Glutamatergic neuron (in vitro differentiated cells): ENCODE data around the gene OR1F1. TPM values are rescaled to one million over a fixed set of nuclear protein-coding genes. Genes with fewer than 3 reads are reported as not detected.

Experiments used
- DNase-seq: peaks from one replicate; pipeline ENCODE4 v3.0.0; 2022
- H3K27ac Mint-ChIP-seq: one replicate; pipeline ENCODE4 v1.8.0; 2020; ENCODE audit warnings: mild to moderate bottlenecking, mixed read lengths, inconsistent platforms; ENCODE audit not compliant: unreplicated experiment
- H3K27me3 Mint-ChIP-seq: one replicate; pipeline ENCODE4 v1.8.0; 2020; ENCODE audit warnings: mild to moderate bottlenecking, moderate library complexity, mixed read lengths, inconsistent platforms; ENCODE audit not compliant: unreplicated experiment
- H3K36me3 Mint-ChIP-seq: one replicate; pipeline ENCODE4 v1.8.0; 2020; ENCODE audit warnings: mild to moderate bottlenecking, mixed read lengths, inconsistent platforms; ENCODE audit not compliant: unreplicated experiment
- H3K4me1 Mint-ChIP-seq: one replicate; pipeline ENCODE4 v1.8.0; 2020; ENCODE audit warnings: mild to moderate bottlenecking, low read depth, mixed read lengths, inconsistent platforms; ENCODE audit not compliant: unreplicated experiment
- H3K4me3 Mint-ChIP-seq: one replicate; pipeline ENCODE4 v1.8.0; 2020; ENCODE audit warnings: mild to moderate bottlenecking, mixed read lengths, inconsistent platforms; ENCODE audit not compliant: unreplicated experiment
- H3K9me3 Mint-ChIP-seq: one replicate; pipeline ENCODE4 v1.8.0; 2020; ENCODE audit warnings: mild to moderate bottlenecking, moderate library complexity, mixed read lengths, inconsistent platforms; ENCODE audit not compliant: unreplicated experiment
- total RNA-seq: library from RNA; stranded (reverse); fragmentation: NEBNext Ultra II Directional; extraction: Animal tissue kit (Norgen Biotek cat#: 25700); gene quantifications from one replicate; pipeline ENCODE4 v1.2.1, GENCODE V29; 2021; ENCODE audit not compliant: unreplicated experiment
- TF ChIP-seq, protein P1 (sequence below): fragments of 200-600 bp; sonication (generic); IDR thresholded peaks from one replicate; pipeline ENCODE4 v1.5.0; 2021; ENCODE audit not compliant: partially characterized antibody, unreplicated experiment

Gene OR1F1
- total RNA-seq, 1 donor from 2014 or later, result not detected

DNA sequence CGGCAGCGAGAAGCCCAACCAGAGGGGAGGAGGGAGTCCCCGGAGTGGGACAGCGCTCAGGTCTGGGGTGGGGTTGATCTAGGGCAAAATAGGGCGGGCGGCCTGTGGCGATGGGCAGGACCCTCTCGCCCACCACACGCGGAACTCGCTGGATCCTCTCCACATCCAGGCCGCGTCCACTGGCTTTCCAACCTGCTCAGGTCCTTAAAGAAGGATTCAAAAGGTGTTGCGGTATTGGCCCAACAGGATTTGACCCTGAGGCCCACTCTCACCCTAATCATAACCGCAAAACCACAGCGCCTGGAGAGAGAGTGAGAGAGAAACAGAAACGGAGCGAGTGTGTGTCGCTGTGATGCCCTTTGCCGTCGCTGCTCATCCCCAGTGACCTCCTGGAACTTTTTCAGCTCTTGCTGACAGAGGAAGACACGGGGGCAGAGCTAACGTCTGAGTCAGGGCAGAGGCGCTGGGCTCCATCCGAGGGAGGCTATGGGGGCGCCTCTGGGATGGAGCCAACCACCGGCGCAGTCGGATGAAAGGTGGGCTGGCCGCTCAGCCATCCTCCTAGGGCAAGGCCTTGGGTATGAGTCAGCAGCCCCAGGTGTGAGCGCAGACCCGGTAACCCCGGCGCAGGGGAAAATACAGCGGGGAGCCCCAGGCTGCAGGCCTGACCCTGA is 16.7 kb upstream of the OR1F1 start:
- Mint-ChIP-seq H3K4me3 (peak overlapping the region; percentile 79), H3K27me3 (peaks cover 23% of the 10 kb centered on the region), H3K9me3 (peaks cover 8% of the 10 kb centered on the region), H3K27ac (no peak overlapping the region), H3K4me1 (peaks cover 2% of the 10 kb centered on the region), H3K36me3 (no peaks in the 10 kb centered on the region)
- TF ChIP-seq, protein P1, sequence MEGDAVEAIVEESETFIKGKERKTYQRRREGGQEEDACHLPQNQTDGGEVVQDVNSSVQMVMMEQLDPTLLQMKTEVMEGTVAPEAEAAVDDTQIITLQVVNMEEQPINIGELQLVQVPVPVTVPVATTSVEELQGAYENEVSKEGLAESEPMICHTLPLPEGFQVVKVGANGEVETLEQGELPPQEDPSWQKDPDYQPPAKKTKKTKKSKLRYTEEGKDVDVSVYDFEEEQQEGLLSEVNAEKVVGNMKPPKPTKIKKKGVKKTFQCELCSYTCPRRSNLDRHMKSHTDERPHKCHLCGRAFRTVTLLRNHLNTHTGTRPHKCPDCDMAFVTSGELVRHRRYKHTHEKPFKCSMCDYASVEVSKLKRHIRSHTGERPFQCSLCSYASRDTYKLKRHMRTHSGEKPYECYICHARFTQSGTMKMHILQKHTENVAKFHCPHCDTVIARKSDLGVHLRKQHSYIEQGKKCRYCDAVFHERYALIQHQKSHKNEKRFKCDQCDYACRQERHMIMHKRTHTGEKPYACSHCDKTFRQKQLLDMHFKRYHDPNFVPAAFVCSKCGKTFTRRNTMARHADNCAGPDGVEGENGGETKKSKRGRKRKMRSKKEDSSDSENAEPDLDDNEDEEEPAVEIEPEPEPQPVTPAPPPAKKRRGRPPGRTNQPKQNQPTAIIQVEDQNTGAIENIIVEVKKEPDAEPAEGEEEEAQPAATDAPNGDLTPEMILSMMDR, result no peak
- DNase-seq, result no peak

DNA sequence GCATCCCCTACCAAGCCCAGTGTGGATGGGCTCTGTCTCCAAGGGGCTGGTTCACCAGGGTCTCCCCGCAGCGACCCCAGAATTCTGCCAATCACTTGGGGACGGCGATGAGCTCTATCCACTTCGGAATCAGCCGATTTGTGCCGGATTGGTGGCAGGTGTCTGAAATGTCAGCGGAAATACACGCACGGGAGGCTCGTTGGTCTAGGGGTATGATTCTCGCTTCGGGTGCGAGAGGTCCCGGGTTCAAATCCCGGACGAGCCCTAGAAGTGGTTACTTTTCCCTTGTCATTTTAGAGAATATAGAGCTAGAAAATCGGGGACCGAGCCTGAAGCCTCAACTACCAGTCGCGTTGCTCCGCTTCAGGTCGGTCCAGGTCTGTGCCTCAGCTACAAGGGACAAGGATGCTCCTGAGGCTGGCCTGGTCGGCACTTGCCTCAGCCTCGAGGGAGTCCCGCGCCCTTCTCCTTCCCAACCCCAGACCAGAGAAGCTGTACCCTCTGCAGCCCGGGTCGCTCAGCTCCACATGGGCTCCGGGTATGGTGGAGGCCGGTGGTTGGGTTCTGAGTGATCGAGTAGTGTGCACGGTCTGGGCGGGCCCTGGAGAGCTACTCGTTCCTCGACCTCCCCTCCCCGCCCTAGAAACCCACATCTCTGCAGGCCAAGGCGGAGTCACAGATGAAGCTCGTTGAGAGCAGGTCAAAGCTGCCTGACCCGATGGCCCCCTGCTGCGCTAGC is 16.0 kb upstream of the OR1F1 start:
- H3K4me3 Mint-ChIP-seq, result peak overlapping the region; percentile 68
- peaks cover 8% of the 10 kb centered on the region for H3K9me3 Mint-ChIP-seq
- TF ChIP-seq, protein P1, result no peak
- no peak for DNase-seq
- H3K36me3 Mint-ChIP-seq, result no peaks in the 10 kb centered on the region
- H3K27me3 Mint-ChIP-seq, result peaks cover 23% of the 10 kb centered on the region
- peaks cover 2% of the 10 kb centered on the region for H3K4me1 Mint-ChIP-seq
- H3K27ac Mint-ChIP-seq, result peak overlapping the region; percentile 33

DNA sequence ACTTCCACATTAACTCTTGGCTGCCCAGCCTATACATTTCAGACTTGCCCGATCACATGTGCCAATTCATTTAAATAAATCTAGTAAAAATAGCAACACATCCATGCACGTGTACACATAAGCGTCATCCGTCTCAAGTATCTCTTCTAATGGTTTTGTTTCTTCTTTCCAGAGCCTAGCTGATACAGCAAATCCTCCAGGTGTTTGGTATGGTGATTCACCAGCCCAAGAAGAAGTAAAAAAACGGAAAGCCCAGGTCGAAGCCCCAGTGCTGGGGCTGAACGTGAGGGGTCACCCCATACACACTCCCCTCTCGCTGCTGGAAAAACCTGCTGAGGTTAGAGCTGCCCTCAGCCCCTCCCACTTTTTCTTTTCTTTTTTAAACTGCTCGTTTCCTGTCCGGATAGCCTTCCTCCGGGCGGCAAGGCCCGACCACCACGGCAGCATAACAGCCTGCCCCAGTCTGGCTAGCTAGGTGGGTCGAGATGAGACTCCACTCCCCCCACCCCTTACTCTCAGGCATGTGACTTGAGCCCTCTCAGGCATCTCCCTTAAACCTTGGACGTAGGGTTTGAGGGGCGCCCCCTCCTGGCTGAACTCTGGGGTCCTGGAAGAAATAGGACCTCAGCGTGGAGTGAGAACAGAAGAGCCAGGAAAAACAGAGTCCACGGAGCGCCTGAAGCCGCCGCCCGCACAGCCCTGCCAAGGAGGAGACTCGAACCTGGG is 13.9 kb upstream of the OR1F1 start:
- Mint-ChIP-seq H3K4me1 (peaks cover 2% of the 10 kb centered on the region), H3K9me3 (peaks cover 8% of the 10 kb centered on the region), H3K36me3 (peaks cover 3% of the 10 kb centered on the region), H3K27me3 (peaks cover 26% of the 10 kb centered on the region), H3K4me3 (peak overlapping the region; percentile 18), H3K27ac (no peak overlapping the region)
- peak; percentile 76 for DNase-seq
- TF ChIP-seq, protein P1, result peak; percentile 41

DNA sequence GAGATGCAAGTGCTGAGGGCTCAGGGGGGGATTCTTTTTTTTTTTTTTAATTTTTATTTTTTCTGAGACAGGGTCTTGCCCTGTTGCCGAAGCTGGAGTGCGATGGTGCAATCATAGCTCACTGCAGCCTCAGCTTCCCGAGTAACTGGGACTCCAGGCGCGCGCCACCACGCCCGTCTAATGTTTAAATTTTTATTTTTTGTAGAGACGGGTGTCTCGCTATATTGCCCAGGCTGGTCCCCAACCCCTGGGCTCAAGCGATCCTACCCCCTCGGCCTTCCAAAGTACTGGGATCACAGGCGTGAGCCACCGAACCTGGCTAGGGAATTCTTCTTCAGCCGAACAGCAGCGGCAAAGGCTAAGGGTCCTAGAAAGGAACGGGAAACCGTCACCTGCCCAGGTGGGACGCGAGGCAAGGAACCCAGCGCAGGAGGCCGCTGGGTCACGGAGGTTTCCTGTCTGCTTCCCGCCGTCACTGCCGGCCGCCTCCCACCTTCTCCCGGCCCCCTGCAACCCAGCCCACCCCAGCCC is 13.3 kb upstream of the OR1F1 start:
- Mint-ChIP-seq H3K36me3 (peaks cover 3% of the 10 kb centered on the region), H3K27ac (no peak overlapping the region), H3K27me3 (peaks cover 29% of the 10 kb centered on the region), H3K4me3 (peak overlapping the region; percentile 18), H3K9me3 (peaks cover 10% of the 10 kb centered on the region), H3K4me1 (peaks cover 2% of the 10 kb centered on the region)
- TF ChIP-seq, protein P1, result no peak
- no peak for DNase-seq
